GM23338 (cell line): ENCODE measurements around the gene SCN3A. TPM values are rescaled to one million over a fixed set of nuclear protein-coding genes. Genes with fewer than 3 reads are reported as not detected.

ENCODE experiments used
- ATAC-seq: fragments of 200-7000 bp; cut with Tn5 transposase; 3 replicates; pipeline ENCODE4 v1.9.1; 2020
- DNase-seq: peaks from one replicate; pipeline ENCODE4 v3.0.0-alpha.2; 2015; ENCODE audit warnings: low spot score
- H2AFZ ChIP-seq: fragments of 200-600 bp; sonication (generic); 2 replicates; pipeline ENCODE4 v1.8.0; 2016; ENCODE audit warnings: antibody characterized with exemption, mild to moderate bottlenecking, moderate library complexity
- H3F3A ChIP-seq: fragments of 200-600 bp; sonication (generic); replicated peaks from 2 replicates; pipeline ENCODE4 v1.8.0; 2017; ENCODE audit warnings: antibody characterized with exemption, mixed run types, low read depth
- H3K27ac ChIP-seq: fragments of 200-600 bp; sonication (generic); 2 replicates; pipeline ENCODE4 v1.6.1; 2016; ENCODE audit warnings: low read depth
- H3K27me3 ChIP-seq: fragments of 200-600 bp; sonication (generic); 2 replicates; pipeline ENCODE4 v1.8.0; 2016; ENCODE audit warnings: mild to moderate bottlenecking, mixed run types, moderate library complexity; ENCODE audit not compliant: insufficient read depth
- H3K36me3 ChIP-seq: fragments of 200-600 bp; sonication (generic); 2 replicates; pipeline ENCODE4 v1.8.0; 2016; ENCODE audit warnings: mild to moderate bottlenecking; ENCODE audit not compliant: insufficient read depth
- H3K4me1 ChIP-seq: fragments of 200-600 bp; sonication (generic); 2 replicates; pipeline ENCODE4 v1.8.0; 2016; ENCODE audit warnings: mild to moderate bottlenecking, moderate library complexity; ENCODE audit not compliant: insufficient read depth
- H3K4me2 ChIP-seq: fragments of 200-600 bp; sonication (generic); 2 replicates; pipeline ENCODE4 v1.7.1; 2017; ENCODE audit warnings: mixed run types
- H3K4me3 ChIP-seq: fragments of 200-600 bp; sonication (generic); 2 replicates; pipeline ENCODE4 v1.6.1; 2016; ENCODE audit warnings: mixed run types
- H3K79me2 ChIP-seq: fragments of 200-600 bp; sonication (generic); replicated peaks from 2 replicates; pipeline ENCODE4 v1.8.0; 2017; ENCODE audit warnings: mild to moderate bottlenecking; ENCODE audit not compliant: insufficient read depth
- H3K9me2 ChIP-seq: fragments of 200-600 bp; sonication (generic); 2 replicates; pipeline ENCODE4 v1.8.0; 2017; ENCODE audit not compliant: insufficient read depth
- H4K20me1 ChIP-seq: fragments of 200-600 bp; sonication (generic); replicated peaks from 2 replicates; pipeline ENCODE4 v1.8.0; 2017; ENCODE audit warnings: mild to moderate bottlenecking; ENCODE audit not compliant: insufficient read depth
- H3K27ac Mint-ChIP-seq: 2 replicates; pipeline ENCODE4 v1.8.0; 2020; ENCODE audit warnings: inconsistent platforms, mild to moderate bottlenecking, moderate library complexity, mixed read lengths
- H3K27me3 Mint-ChIP-seq: 3 replicates; pipeline ENCODE4 v1.8.0; 2022; ENCODE audit warnings: low read depth, mild to moderate bottlenecking, moderate library complexity, mixed read lengths, inconsistent platforms; ENCODE audit not compliant: insufficient read depth, poor library complexity
- H3K36me3 Mint-ChIP-seq: 3 replicates; pipeline ENCODE4 v1.8.0; 2021; ENCODE audit warnings: low read depth, mild to moderate bottlenecking, inconsistent platforms, moderate library complexity, mixed read lengths
- H3K4me1 Mint-ChIP-seq: 3 replicates; pipeline ENCODE4 v1.8.0; 2020; ENCODE audit warnings: mild to moderate bottlenecking, inconsistent platforms, mixed read lengths
- H3K4me3 Mint-ChIP-seq: 3 replicates; pipeline ENCODE4 v1.8.0; 2021; ENCODE audit warnings: moderate library complexity, mild to moderate bottlenecking, inconsistent platforms, mixed read lengths
- H3K9me3 Mint-ChIP-seq: 3 replicates; pipeline ENCODE4 v1.8.0; 2020; ENCODE audit warnings: moderate library complexity, mild to moderate bottlenecking, inconsistent platforms, mixed read lengths
- CREB1 ChIP-seq: fragments of 250-450 bp; sonication (Bioruptor Pico); IDR thresholded peaks from 2 replicates; pipeline ENCODE4 v1.5.0; 2020; ENCODE audit warnings: low read depth, mild to moderate bottlenecking, moderate library complexity
- EZH2 ChIP-seq: fragments of 200-600 bp; sonication (generic); IDR thresholded peaks from one replicate; pipeline ENCODE4 v1.8.0; 2017; ENCODE audit warnings: antibody characterized with exemption, mild to moderate bottlenecking, low read depth; ENCODE audit not compliant: unreplicated experiment
- EZH2phosphoT487 ChIP-seq: fragments of 200-600 bp; sonication (generic); IDR thresholded peaks from one replicate; pipeline ENCODE4 v1.8.1; 2018; ENCODE audit warnings: antibody characterized with exemption; ENCODE audit not compliant: unreplicated experiment
- NANOG ChIP-seq: IDR thresholded peaks from 2 replicates; pipeline ENCODE4 v1.6.1; 2016; ENCODE audit warnings: antibody characterized with exemption, borderline replicate concordance
- REST ChIP-seq: IDR thresholded peaks from one replicate; pipeline ENCODE4 v1.6.1; 2018; ENCODE audit warnings: antibody characterized with exemption; ENCODE audit not compliant: unreplicated experiment
- STAT1 ChIP-seq: IDR thresholded peaks from one replicate; pipeline ENCODE4 v1.6.1; 2016; ENCODE audit warnings: antibody characterized with exemption; ENCODE audit not compliant: unreplicated experiment
- ZNF114 ChIP-seq: fragments of 250-450 bp; sonication (Bioruptor Pico); IDR thresholded peaks from 2 replicates; pipeline ENCODE4 v1.5.0; 2020; ENCODE audit warnings: mild to moderate bottlenecking, moderate library complexity
- ZNF331 ChIP-seq: fragments of 250-450 bp; sonication (Bioruptor Pico); IDR thresholded peaks from 2 replicates; pipeline ENCODE4 v1.5.0; 2020; ENCODE audit warnings: low read depth, mild to moderate bottlenecking, moderate library complexity
- polyA plus RNA-seq: library from polyadenylated mRNA; unstranded; fragments of >200 nt; fragmentation: Nextera tagmentation; extraction: Ambion mirVana; gene quantifications from 2 replicates; pipeline ENCODE4 v1.2.1, GENCODE V29; 2016
- total RNA-seq: library from RNA; depleted of rRNA; stranded (reverse); fragments of >200 nt; shearing (Covaris generic); gene quantifications from 2 replicates; pipeline ENCODE4 v1.2.3, GENCODE V29; 2014
- TF ChIP-seq, protein P1 (sequence below), 2 experiments: fragments of 200-600 bp in 1 of 2; sonication (generic) in 1 of 2; conservative IDR thresholded peaks; 2 replicates each; pipeline versions ENCODE4 v1.5.1 to v1.6.1; 2016 to 2017; ENCODE audit warnings: antibody characterized with exemption in 2 of 2, low read depth in 2 of 2, mild to moderate bottlenecking in 2 of 2, moderate library complexity in 1 of 2
- TF ChIP-seq, protein P2 (sequence below): IDR thresholded peaks from 2 replicates; pipeline ENCODE4 v1.6.1; 2016; ENCODE audit warnings: antibody characterized with exemption

Gene SCN3A
- total and polyA plus RNA-seq, 2 experiments from 2014 or later = 0.66 TPM; not detected in 1

GRCh38 chr2:165191096-165191728 is 12.6 kb downstream of the SCN3A start:
- H3F3A ChIP-seq = no peaks in the 10 kb centered on the region
- Mint-ChIP-seq H3K27ac (no peak overlapping the region), H3K4me3 (no peak overlapping the region), H3K36me3 (no peaks in the 10 kb centered on the region), H3K27me3 (no peaks in the 10 kb centered on the region), H3K4me1 (peaks cover 9% of the 10 kb centered on the region; the same call in 2 of the 3 replicates), H3K9me3 (no peaks in the 10 kb centered on the region)
- DNase-seq (no peak), ATAC-seq (peak; percentile 48; the same call in 2 of the 3 replicates)
- H3K27ac ChIP-seq = no peak overlapping the region
- H3K27me3 ChIP-seq = no peaks in the 10 kb centered on the region
- H3K4me2 ChIP-seq = no peak overlapping the region
- no peaks in the 10 kb centered on the region; the same call in 1 of the 2 replicates for H3K9me2 ChIP-seq
- H3K4me3 ChIP-seq = no peak overlapping the region
- H3K36me3 ChIP-seq = no peaks in the 10 kb centered on the region
- H2AFZ ChIP-seq = no peak overlapping the region
- peaks cover 4% of the 10 kb centered on the region; the same call in 1 of the 2 replicates for H3K4me1 ChIP-seq
- H4K20me1 ChIP-seq = no peaks in the 10 kb centered on the region
- H3K79me2 ChIP-seq = no peaks in the 10 kb centered on the region
- TF ChIP-seq EZH2 (no peak), ZNF114 (CRISPR knock-in tag) (no peak), ZNF331 (no peak), REST (no peak), NANOG (no peak), CREB1 (CRISPR knock-in tag) (no peak)
- TF ChIP-seq, protein P1, sequence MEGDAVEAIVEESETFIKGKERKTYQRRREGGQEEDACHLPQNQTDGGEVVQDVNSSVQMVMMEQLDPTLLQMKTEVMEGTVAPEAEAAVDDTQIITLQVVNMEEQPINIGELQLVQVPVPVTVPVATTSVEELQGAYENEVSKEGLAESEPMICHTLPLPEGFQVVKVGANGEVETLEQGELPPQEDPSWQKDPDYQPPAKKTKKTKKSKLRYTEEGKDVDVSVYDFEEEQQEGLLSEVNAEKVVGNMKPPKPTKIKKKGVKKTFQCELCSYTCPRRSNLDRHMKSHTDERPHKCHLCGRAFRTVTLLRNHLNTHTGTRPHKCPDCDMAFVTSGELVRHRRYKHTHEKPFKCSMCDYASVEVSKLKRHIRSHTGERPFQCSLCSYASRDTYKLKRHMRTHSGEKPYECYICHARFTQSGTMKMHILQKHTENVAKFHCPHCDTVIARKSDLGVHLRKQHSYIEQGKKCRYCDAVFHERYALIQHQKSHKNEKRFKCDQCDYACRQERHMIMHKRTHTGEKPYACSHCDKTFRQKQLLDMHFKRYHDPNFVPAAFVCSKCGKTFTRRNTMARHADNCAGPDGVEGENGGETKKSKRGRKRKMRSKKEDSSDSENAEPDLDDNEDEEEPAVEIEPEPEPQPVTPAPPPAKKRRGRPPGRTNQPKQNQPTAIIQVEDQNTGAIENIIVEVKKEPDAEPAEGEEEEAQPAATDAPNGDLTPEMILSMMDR (conservative IDR thresholded peaks at IDR 0.05; ENCODE audit: low read depth in 2 of 2) = no peak
- TF ChIP-seq, protein P2, sequence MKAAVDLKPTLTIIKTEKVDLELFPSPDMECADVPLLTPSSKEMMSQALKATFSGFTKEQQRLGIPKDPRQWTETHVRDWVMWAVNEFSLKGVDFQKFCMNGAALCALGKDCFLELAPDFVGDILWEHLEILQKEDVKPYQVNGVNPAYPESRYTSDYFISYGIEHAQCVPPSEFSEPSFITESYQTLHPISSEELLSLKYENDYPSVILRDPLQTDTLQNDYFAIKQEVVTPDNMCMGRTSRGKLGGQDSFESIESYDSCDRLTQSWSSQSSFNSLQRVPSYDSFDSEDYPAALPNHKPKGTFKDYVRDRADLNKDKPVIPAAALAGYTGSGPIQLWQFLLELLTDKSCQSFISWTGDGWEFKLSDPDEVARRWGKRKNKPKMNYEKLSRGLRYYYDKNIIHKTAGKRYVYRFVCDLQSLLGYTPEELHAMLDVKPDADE = no peak

- no peaks in the 10 kb centered on the region for H3K9me2 ChIP-seq
- 0 out of 2 replicates have a peak, but pooled peaks cover under 1% of the 10 kb centered on the region for H3K4me1 ChIP-seq
- H3K27ac ChIP-seq = no peak overlapping the region
- no peak overlapping the region for H3K4me2 ChIP-seq
- no peak overlapping the region for H3K27ac Mint-ChIP-seq
- H3F3A ChIP-seq = no peaks in the 10 kb centered on the region
- no peak overlapping the region for H3K4me3 Mint-ChIP-seq
- H2AFZ ChIP-seq = no peak overlapping the region
- DNase-seq (no peak), ATAC-seq (no peak)
- H3K36me3 Mint-ChIP-seq = no peaks in the 10 kb centered on the region
- no peaks in the 10 kb centered on the region for H3K9me3 Mint-ChIP-seq
- peaks cover 4% of the 10 kb centered on the region; the same call in 1 of the 3 replicates for H3K4me1 Mint-ChIP-seq
- H3K4me3 ChIP-seq = no peak overlapping the region
- H3K36me3 ChIP-seq = no peaks in the 10 kb centered on the region
- no peaks in the 10 kb centered on the region for H4K20me1 ChIP-seq
- no peaks in the 10 kb centered on the region for H3K79me2 ChIP-seq
- no peaks in the 10 kb centered on the region for H3K27me3 ChIP-seq
- no peaks in the 10 kb centered on the region for H3K27me3 Mint-ChIP-seq
- no peak for TF ChIP-seq STAT1
- TF ChIP-seq ZNF331 = no peak
- TF ChIP-seq EZH2phosphoT487 = no peak
- TF ChIP-seq REST = no peak
- TF ChIP-seq NANOG = no peak
Observed at GRCh38 chr2:165185633-165186032, 18.2 kb downstream of the SCN3A start.
